Endometrial microvascular endothelial cells (primary cell): ENCODE results near the gene LRMDA. TPM values are rescaled to one million over a fixed set of nuclear protein-coding genes. Genes with fewer than 3 reads are reported as not detected.

Experiments
- in situ Hi-C: cut with HindIII; loops from 2 replicates; pipeline ENCODE4 v1.10.0; 2017; ENCODE audit warnings: low sequenced_read_pairs, low pct_unique_long_range_greater_than_20kb; ENCODE audit errors: inconsistent ontology term
- total RNA-seq: library from RNA; depleted of rRNA; stranded (reverse); fragments of >200 nt; gene quantifications from one replicate; pipeline ENCODE4 v1.2.3, GENCODE V29; 2015; ENCODE audit errors: inconsistent ontology term

Gene LRMDA
- total RNA-seq, 1 donor from 2014 or later = 1.2 TPM

- in situ Hi-C loops = no loop called here
Measured at GRCh38 chr10:76354212-76354738, 922.9 kb downstream of the LRMDA start.

- in situ Hi-C loops = no loop called here
Measured at GRCh38 chr10:76354921-76355320, 923.5 kb downstream of the LRMDA start.

GRCh38 chr10:76356557-76356956, 925.1 kb downstream of the LRMDA start:
- in situ Hi-C loops = no loop called here

- in situ Hi-C loops = no loop called here
Measured at GRCh38 chr10:76357726-76358415, 926.4 kb downstream of the LRMDA start.

- in situ Hi-C loops = no loop called here
Measured at GRCh38 chr10:76358743-76359395, 927.4 kb downstream of the LRMDA start.

- in situ Hi-C loops = no loop called here
Measured at GRCh38 chr10:76375761-76376160, 944.3 kb downstream of the LRMDA start.

GRCh38 chr10:76382381-76382851, 951.0 kb downstream of the LRMDA start:
- in situ Hi-C loops = no loop called here

GRCh38 chr10:76388321-76389023, 957.0 kb downstream of the LRMDA start:
- in situ Hi-C loops = no loop called here

GRCh38 chr10:76393875-76394706, 962.7 kb downstream of the LRMDA start:
- in situ Hi-C loops = no loop called here

GRCh38 chr10:76394707-76395042, 963.3 kb downstream of the LRMDA start:
- in situ Hi-C loops = no loop called here

GRCh38 chr10:76395251-76395650, 963.8 kb downstream of the LRMDA start:
- in situ Hi-C loops = no loop called here

- in situ Hi-C loops = no loop called here
Measured at GRCh38 chr10:76396134-76396533, 964.7 kb downstream of the LRMDA start.

- in situ Hi-C loops = no loop called here
Measured at GRCh38 chr10:76397181-76398042, 966.0 kb downstream of the LRMDA start.

- in situ Hi-C loops = no loop called here
Measured at GRCh38 chr10:76398043-76398710, 966.8 kb downstream of the LRMDA start.

- in situ Hi-C loops = no loop called here
Measured at GRCh38 chr10:76399226-76399625, 967.8 kb downstream of the LRMDA start.

- in situ Hi-C loops = no loop called here
Measured at GRCh38 chr10:76401006-76401405, 969.6 kb downstream of the LRMDA start.

- in situ Hi-C loops = no loop called here
Measured at GRCh38 chr10:76403912-76404311, 972.5 kb downstream of the LRMDA start.

- in situ Hi-C loops = no loop called here
Measured at GRCh38 chr10:76404531-76404930, 973.1 kb downstream of the LRMDA start.
